HG03442 (cell line): ENCODE measurements around the gene NPTN.
"Not testable (repeated sequence)": the region's sequence is repeated elsewhere in the genome, so short reads cannot be mapped to it uniquely, and the experiment has no call there.

ENCODE experiments used
- ATAC-seq: cut with Tn5 transposase; IDR thresholded peaks from one replicate; pipeline ENCODE4 v1.9.1; 2021; ENCODE audit warnings: mild to moderate bottlenecking, moderate library complexity; ENCODE audit not compliant: unreplicated experiment

Gene NPTN

GRCh38 chr15:73601451-73602445, 31.4 kb downstream of the NPTN start:
- no peak for ATAC-seq

- ATAC-seq: no peak
Observed at GRCh38 chr15:73600413-73601335, 32.5 kb downstream of the NPTN start.

GRCh38 chr15:73599934-73600333, 33.3 kb downstream of the NPTN start:
- no peak for ATAC-seq

GRCh38 chr15:73598530-73599160, 34.5 kb downstream of the NPTN start:
- ATAC-seq: no peak

GRCh38 chr15:73597036-73597638, 36.1 kb downstream of the NPTN start:
- no peak for ATAC-seq

- no peak for ATAC-seq
Observed at GRCh38 chr15:73596174-73596573, 37.0 kb downstream of the NPTN start.

GRCh38 chr15:73594109-73594508, 39.1 kb downstream of the NPTN start:
- ATAC-seq: no peak

- ATAC-seq: no peak
Observed at GRCh38 chr15:73593304-73594074, 39.7 kb downstream of the NPTN start.

GRCh38 chr15:73590263-73590662, 42.9 kb downstream of the NPTN start:
- ATAC-seq: no peak

- ATAC-seq: no peak
Observed at GRCh38 chr15:73589766-73590165, 43.4 kb downstream of the NPTN start.

GRCh38 chr15:73585871-73586654, 47.1 kb downstream of the NPTN start:
- ATAC-seq: no peak

GRCh38 chr15:73584699-73585420, 48.3 kb downstream of the NPTN start:
- ATAC-seq: no peak

GRCh38 chr15:73583544-73583943, 49.6 kb downstream of the NPTN start:
- no peak for ATAC-seq

GRCh38 chr15:73582851-73583379, 50.3 kb downstream of the NPTN start:
- ATAC-seq: no peak

GRCh38 chr15:73578026-73578425, 55.2 kb downstream of the NPTN start:
- no peak for ATAC-seq

- ATAC-seq: not testable (repeated sequence)
Observed at GRCh38 chr15:73577593-73577992, 55.6 kb downstream of the NPTN start.

- no peak for ATAC-seq
Observed at GRCh38 chr15:73575636-73576247, 57.4 kb downstream of the NPTN start.

- ATAC-seq: no peak
Observed at GRCh38 chr15:73573572-73573971, 59.6 kb downstream of the NPTN start.
